CD8-positive, alpha-beta memory T cell (primary cell): Measurements from ENCODE around the gene FHIT. TPM values are rescaled to one million over a fixed set of nuclear protein-coding genes. Genes with fewer than 3 reads are reported as not detected.
A peak's percentile ranks its signal among the peaks of the same experiment; 100 is the strongest.

Experiments used
- CTCF ChIA-PET: fragments of 350-600 bp; sonication (Branson Sonifier 250); formaldehyde crosslinking; loops from one replicate; lab custom pipeline; 2021; ENCODE audit warnings: antibody characterized with exemption; lab: Charles Lee
- POLR2A ChIA-PET: fragments of 350-600 bp; sonication (Branson Sonifier 250); formaldehyde crosslinking; loops from one replicate; lab custom pipeline; 2021; ENCODE audit warnings: antibody characterized with exemption; lab: Charles Lee
- DNase-seq, 5 donors: peaks; one replicate each; pipeline versions ENCODE4 v3.0.0 to v3.0.0-alpha.2; 2020 to 2022; ENCODE audit warnings: mixed read lengths in 1 of 5
- H3K27ac ChIP-seq: one replicate; pipeline ENCODE4 v1.7.0; 2013; ENCODE audit warnings: low read depth, mild to moderate bottlenecking, low read length, moderate library complexity
- H3K27me3 ChIP-seq: 2 replicates; pipeline ENCODE4 v1.7.0; 2013; ENCODE audit warnings: low read length, mild to moderate bottlenecking; ENCODE audit not compliant: insufficient read depth, poor library complexity, severe bottlenecking
- H3K36me3 ChIP-seq: 2 replicates; pipeline ENCODE4 v1.7.0; 2013; ENCODE audit warnings: mild to moderate bottlenecking, low read length, moderate library complexity; ENCODE audit not compliant: insufficient read depth
- H3K4me1 ChIP-seq: 2 replicates; pipeline ENCODE4 v1.7.0; 2013; ENCODE audit warnings: mild to moderate bottlenecking, low read length, moderate library complexity; ENCODE audit not compliant: insufficient read depth
- H3K4me3 ChIP-seq: 2 replicates; pipeline ENCODE4 v1.7.0; 2013; ENCODE audit warnings: mild to moderate bottlenecking, low read length
- H3K9me3 ChIP-seq: 2 replicates; pipeline ENCODE4 v1.7.0; 2013; ENCODE audit warnings: mild to moderate bottlenecking, low read length
- H3K27ac Mint-ChIP-seq, 8 donors: one replicate each; pipeline ENCODE4 v1.8.0; 2020 to 2021; ENCODE audit warnings: mixed read lengths in 8 of 8, mild to moderate bottlenecking in 6 of 8, inconsistent platforms in 3 of 8, moderate library complexity in 3 of 8
- H3K27me3 Mint-ChIP-seq, 2 donors: one replicate each; pipeline ENCODE4 v1.8.0; 2020 to 2021; ENCODE audit warnings: mixed read lengths in 2 of 2, mild to moderate bottlenecking in 1 of 2, moderate library complexity in 1 of 2
- H3K36me3 Mint-ChIP-seq, 3 donors: one replicate each; pipeline ENCODE4 v1.8.0; 2020 to 2021; ENCODE audit warnings: mixed read lengths in 3 of 3, inconsistent platforms in 1 of 3, mild to moderate bottlenecking in 1 of 3
- H3K4me1 Mint-ChIP-seq, 3 donors: one replicate each; pipeline ENCODE4 v1.8.0; 2020 to 2021; ENCODE audit warnings: mixed read lengths in 3 of 3, inconsistent platforms in 1 of 3, mild to moderate bottlenecking in 1 of 3
- H3K4me3 Mint-ChIP-seq, 7 donors: one replicate each; pipeline ENCODE4 v1.8.0; 2020 to 2021; ENCODE audit warnings: mixed read lengths in 7 of 7, mild to moderate bottlenecking in 6 of 7, moderate library complexity in 4 of 7, inconsistent platforms in 2 of 7
- H3K9me3 Mint-ChIP-seq, 5 donors: one replicate each; pipeline ENCODE4 v1.8.0; 2020 to 2022; ENCODE audit warnings: mixed read lengths in 5 of 5, mild to moderate bottlenecking in 3 of 5, moderate library complexity in 2 of 5, inconsistent platforms in 1 of 5
- polyA plus RNA-seq: library from polyadenylated mRNA; unstranded; fragments of 300-500 nt; fragmentation: Illumina TruSeq; gene quantifications from one replicate; pipeline ENCODE4 v1.2.3, GENCODE V29; 2021
- total RNA-seq, 2 experiments: library from RNA; stranded (reverse); gene quantifications; one replicate each; pipeline ENCODE4 v1.2.3, GENCODE V29; 2021

Gene FHIT
- total and polyA plus RNA-seq, 3 experiments from 2014 or later, result 4.1 to 7.4 (median 4.2) TPM

GRCh38 chr3:60064210-60065178 lies 1186.8 kb downstream of the FHIT start:
- Mint-ChIP-seq H3K27ac (peak overlapping the region in 4 of 8 donors; percentile 17 to 80 (median 50)), H3K27me3 (no peaks in the 10 kb centered on the region), H3K4me1 (peaks cover 24 to 33% (median 26%) of the 10 kb centered on the region in 3 donors), H3K36me3 (peaks cover 0 to 8% (median 3%) of the 10 kb centered on the region in 3 donors), H3K9me3 (no peaks in the 10 kb centered on the region), H3K4me3 (peak overlapping the region in 2 of 7 donors; percentile 2 to 17)
- ChIA-PET POLR2A (no interaction called here), CTCF (no interaction called here)
- H3K4me3 ChIP-seq, result no peak overlapping the region
- DNase-seq, result no peak
- H3K4me1 ChIP-seq, result peaks cover 64% of the 10 kb centered on the region
- H3K27ac ChIP-seq, result no peak overlapping the region
- H3K9me3 ChIP-seq, result no peaks in the 10 kb centered on the region
- H3K36me3 ChIP-seq, result no peaks in the 10 kb centered on the region
- no peaks in the 10 kb centered on the region for H3K27me3 ChIP-seq

DNA sequence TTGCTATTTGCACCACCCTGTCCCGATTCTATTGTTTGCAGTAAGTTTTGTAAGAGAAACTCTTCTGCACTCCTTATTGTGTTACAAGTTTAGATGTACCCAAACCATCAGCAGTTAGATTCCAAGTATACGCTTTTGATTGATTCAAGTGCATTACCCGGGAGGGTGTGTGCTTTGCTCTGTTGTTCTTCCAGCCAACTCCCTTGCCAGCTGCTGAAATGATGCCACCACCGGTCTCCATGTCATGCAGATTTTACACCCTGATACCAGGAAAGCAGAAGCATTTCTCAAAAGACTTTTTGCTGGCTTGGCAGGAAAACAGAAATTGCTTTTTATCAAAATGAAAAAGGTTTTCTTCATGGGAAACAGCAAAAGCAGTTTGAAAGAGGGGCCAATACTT lies 1194.8 kb downstream of the FHIT start:
- H3K27ac ChIP-seq, result no peak overlapping the region
- peaks cover 56% of the 10 kb centered on the region for H3K4me1 ChIP-seq
- CTCF ChIA-PET, result no interaction called here
- H3K36me3 ChIP-seq, result no peaks in the 10 kb centered on the region
- Mint-ChIP-seq H3K9me3 (peaks cover 0 to 5% (median 0%) of the 10 kb centered on the region in 5 donors), H3K4me1 (peaks cover 0 to 22% (median 0%) of the 10 kb centered on the region in 3 donors), H3K27ac (no peak overlapping the region), H3K27me3 (peaks cover 0 to 2% of the 10 kb centered on the region in 2 donors), H3K4me3 (no peak overlapping the region), H3K36me3 (peaks cover 0 to 26% (median 5%) of the 10 kb centered on the region in 3 donors)
- no peak for DNase-seq
- no peaks in the 10 kb centered on the region for H3K27me3 ChIP-seq
- H3K4me3 ChIP-seq, result no peak overlapping the region
- POLR2A ChIA-PET, result no interaction called here
- peaks cover 3% of the 10 kb centered on the region for H3K9me3 ChIP-seq

- no peak for DNase-seq
- peaks cover 0 to 5% (median 0%) of the 10 kb centered on the region in 5 donors for H3K9me3 Mint-ChIP-seq
- H3K27me3 Mint-ChIP-seq, result peaks cover 0 to 2% of the 10 kb centered on the region in 2 donors
- H3K36me3 Mint-ChIP-seq, result peaks cover 0 to 26% (median 5%) of the 10 kb centered on the region in 3 donors
- H3K4me3 Mint-ChIP-seq, result no peak overlapping the region
- H3K4me3 ChIP-seq, result no peak overlapping the region
- H3K9me3 ChIP-seq, result peaks cover 3% of the 10 kb centered on the region
- CTCF ChIA-PET, result no interaction called here
- no peaks in the 10 kb centered on the region for H3K27me3 ChIP-seq
- H3K36me3 ChIP-seq, result no peaks in the 10 kb centered on the region
- H3K4me1 Mint-ChIP-seq, result peaks cover 0 to 22% (median 0%) of the 10 kb centered on the region in 3 donors
- no peak overlapping the region for H3K27ac ChIP-seq
- H3K4me1 ChIP-seq, result peaks cover 59% of the 10 kb centered on the region
- H3K27ac Mint-ChIP-seq, result peak overlapping the region in 1 of 8 donors; percentile 24
- POLR2A ChIA-PET, result no interaction called here
These were observed 1195.5 kb downstream of the FHIT start for GRCh38 chr3:60055765-60056164.

DNA sequence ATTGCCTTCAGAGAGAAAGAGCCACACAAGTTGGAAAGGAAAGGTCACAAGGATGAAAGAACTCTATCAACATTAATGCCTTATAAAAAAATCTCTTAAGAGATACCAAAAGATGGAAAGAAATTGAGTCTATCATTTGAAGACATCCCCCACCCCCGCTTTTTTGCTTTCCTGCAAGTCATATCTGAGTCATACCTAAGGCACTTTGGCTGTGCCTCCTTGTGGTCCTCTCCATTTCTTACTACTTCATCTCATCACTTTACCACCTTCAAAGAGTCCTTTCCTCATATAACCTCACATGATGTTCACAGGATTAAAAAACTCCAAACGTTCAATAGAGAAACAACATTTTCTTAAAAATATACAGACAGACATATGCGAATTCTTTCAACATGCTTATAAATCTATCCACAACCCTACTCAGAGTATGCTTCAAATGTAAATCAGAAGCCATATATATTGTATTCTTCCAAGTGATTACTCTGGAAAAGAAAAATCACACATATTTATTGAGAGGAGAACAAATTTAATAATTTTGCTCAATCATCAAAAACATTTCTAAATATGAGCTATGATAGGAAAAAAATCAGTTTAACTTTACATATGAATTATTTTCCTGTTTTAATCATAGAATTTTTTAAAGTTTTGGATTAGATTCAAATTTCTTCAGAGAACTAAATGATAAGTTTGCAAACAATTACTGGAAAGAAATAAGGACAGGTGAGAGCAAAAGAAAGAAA lies 1197.6 kb downstream of the FHIT start:
- H3K4me3 ChIP-seq, result no peak overlapping the region
- H3K36me3 ChIP-seq, result no peaks in the 10 kb centered on the region
- peak overlapping the region in 1 of 8 donors; percentile 39 for H3K27ac Mint-ChIP-seq
- H3K27me3 ChIP-seq, result no peaks in the 10 kb centered on the region
- no peak for DNase-seq
- H3K4me1 Mint-ChIP-seq, result peaks cover 4 to 27% (median 4%) of the 10 kb centered on the region in 3 donors
- H3K4me1 ChIP-seq, result peaks cover 70% of the 10 kb centered on the region
- H3K9me3 ChIP-seq, result peaks cover 3% of the 10 kb centered on the region
- no peak overlapping the region for H3K27ac ChIP-seq
- H3K9me3 Mint-ChIP-seq, result peaks cover 0 to 5% (median 0%) of the 10 kb centered on the region in 5 donors
- H3K27me3 Mint-ChIP-seq, result peaks cover 0 to 2% of the 10 kb centered on the region in 2 donors
- H3K36me3 Mint-ChIP-seq, result peaks cover 0 to 18% (median 2%) of the 10 kb centered on the region in 3 donors
- POLR2A ChIA-PET, result no interaction called here
- H3K4me3 Mint-ChIP-seq, result no peak overlapping the region
- CTCF ChIA-PET, result no interaction called here

GRCh38 chr3:60048447-60048848 lies 1202.8 kb downstream of the FHIT start:
- POLR2A ChIA-PET, result no interaction called here
- peak in 2 of 5 donors; percentile 44 to 69 for DNase-seq
- H3K27ac ChIP-seq, result no peak overlapping the region
- H3K4me3 ChIP-seq, result no peak overlapping the region
- Mint-ChIP-seq H3K9me3 (peaks cover 4 to 11% (median 5%) of the 10 kb centered on the region in 5 donors), H3K27me3 (no peaks in the 10 kb centered on the region), H3K4me3 (peak overlapping the region; percentile 49 to 74 (median 66)), H3K27ac (peak overlapping the region; percentile 48 to 90 (median 74)), H3K4me1 (peaks cover 18 to 25% (median 23%) of the 10 kb centered on the region in 3 donors), H3K36me3 (peaks cover 1 to 7% (median 4%) of the 10 kb centered on the region in 3 donors)
- peaks cover 53% of the 10 kb centered on the region for H3K4me1 ChIP-seq
- H3K27me3 ChIP-seq, result no peaks in the 10 kb centered on the region
- CTCF ChIA-PET, result no interaction called here
- no peaks in the 10 kb centered on the region for H3K36me3 ChIP-seq
- no peaks in the 10 kb centered on the region for H3K9me3 ChIP-seq

- CTCF ChIA-PET, result no interaction called here
- H3K9me3 Mint-ChIP-seq, result peaks cover 4 to 11% (median 5%) of the 10 kb centered on the region in 5 donors
- peaks cover 18 to 23% (median 23%) of the 10 kb centered on the region in 3 donors for H3K4me1 Mint-ChIP-seq
- H3K36me3 ChIP-seq, result no peaks in the 10 kb centered on the region
- DNase-seq, result no peak
- H3K4me3 ChIP-seq, result no peak overlapping the region
- H3K4me1 ChIP-seq, result peaks cover 45% of the 10 kb centered on the region
- H3K27ac ChIP-seq, result no peak overlapping the region
- H3K27me3 Mint-ChIP-seq, result no peaks in the 10 kb centered on the region
- no peaks in the 10 kb centered on the region for H3K27me3 ChIP-seq
- peak overlapping the region in 7 of 8 donors; percentile 5 to 86 (median 75) for H3K27ac Mint-ChIP-seq
- H3K9me3 ChIP-seq, result no peaks in the 10 kb centered on the region
- peak overlapping the region in 6 of 7 donors; percentile 18 to 74 (median 66) for H3K4me3 Mint-ChIP-seq
- POLR2A ChIA-PET, result no interaction called here
- peaks cover 1 to 8% (median 4%) of the 10 kb centered on the region in 3 donors for H3K36me3 Mint-ChIP-seq
These were observed 1203.6 kb downstream of the FHIT start for GRCh38 chr3:60047426-60048200.

DNA sequence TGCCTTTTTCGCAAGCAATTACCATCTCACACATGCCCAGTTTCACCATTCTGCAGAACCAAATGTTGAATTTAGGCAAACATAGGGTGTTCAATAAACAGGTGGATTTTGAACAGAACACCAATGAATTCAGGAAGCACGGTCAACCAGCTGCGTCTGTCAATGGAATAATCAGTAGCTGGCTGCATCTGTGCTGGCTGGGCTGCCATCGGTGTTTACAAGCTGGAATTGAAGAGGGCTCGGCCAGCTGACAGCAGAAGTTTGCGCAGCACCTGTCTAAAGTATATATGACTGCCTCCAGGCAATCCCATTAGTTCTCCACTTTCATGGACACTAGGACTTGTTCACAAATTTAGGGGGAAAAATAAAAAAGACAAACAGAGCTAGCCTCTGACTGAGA lies 1205.0 kb downstream of the FHIT start:
- no peaks in the 10 kb centered on the region for H3K9me3 ChIP-seq
- Mint-ChIP-seq H3K9me3 (peaks cover 4 to 11% (median 5%) of the 10 kb centered on the region in 5 donors), H3K27ac (no peak overlapping the region), H3K36me3 (peaks cover 1 to 8% (median 4%) of the 10 kb centered on the region in 3 donors), H3K27me3 (no peaks in the 10 kb centered on the region), H3K4me1 (peaks cover 18 to 23% (median 23%) of the 10 kb centered on the region in 3 donors), H3K4me3 (no peak overlapping the region)
- peaks cover 42% of the 10 kb centered on the region for H3K4me1 ChIP-seq
- H3K27ac ChIP-seq, result no peak overlapping the region
- H3K27me3 ChIP-seq, result no peaks in the 10 kb centered on the region
- H3K36me3 ChIP-seq, result no peaks in the 10 kb centered on the region
- DNase-seq, result no peak
- ChIA-PET CTCF (no interaction called here), POLR2A (no interaction called here)
- no peak overlapping the region for H3K4me3 ChIP-seq
